Endometrial microvascular endothelial cells (primary cell): ENCODE data around the gene AFMID. TPM values are rescaled to one million over a fixed set of nuclear protein-coding genes. Genes with fewer than 3 reads are reported as not detected.
"Not testable (repeated sequence)": the region's sequence is repeated elsewhere in the genome, so short reads cannot be mapped to it uniquely, and the experiment has no call there.

Source experiments
- in situ Hi-C: cut with HindIII; loops from 2 replicates; pipeline ENCODE4 v1.10.0; 2017; ENCODE audit warnings: low sequenced_read_pairs, low pct_unique_long_range_greater_than_20kb; ENCODE audit errors: inconsistent ontology term
- total RNA-seq: library from RNA; depleted of rRNA; stranded (reverse); fragments of >200 nt; gene quantifications from one replicate; pipeline ENCODE4 v1.2.3, GENCODE V29; 2015; ENCODE audit errors: inconsistent ontology term

Gene AFMID
- total RNA-seq, 1 donor from 2014 or later: 23.1 TPM

GRCh38 chr17:78249074-78249817 is 62.1 kb downstream of the AFMID start:
- in situ Hi-C loops: no loop called here

- in situ Hi-C loops: no loop called here
Measured at GRCh38 chr17:78249818-78250806, 63.0 kb downstream of the AFMID start.

- in situ Hi-C loops: no loop called here
Measured at GRCh38 chr17:78250891-78251772, 64.0 kb downstream of the AFMID start.

GRCh38 chr17:78251773-78252103 is 64.6 kb downstream of the AFMID start:
- in situ Hi-C loops: no loop called here

- in situ Hi-C loops: no loop called here
Measured at GRCh38 chr17:78252111-78252634, 65.0 kb downstream of the AFMID start.

GRCh38 chr17:78252701-78253635 is 65.8 kb downstream of the AFMID start:
- in situ Hi-C loops: no loop called here

GRCh38 chr17:78253636-78253945 is 66.4 kb downstream of the AFMID start:
- in situ Hi-C loops: not testable (repeated sequence)

- in situ Hi-C loops: no loop called here
Measured at GRCh38 chr17:78253946-78254672, 66.9 kb downstream of the AFMID start.

GRCh38 chr17:78255029-78255656 is 68.0 kb downstream of the AFMID start:
- in situ Hi-C loops: no loop called here

GRCh38 chr17:78255953-78256706 is 69.0 kb downstream of the AFMID start:
- in situ Hi-C loops: no loop called here

GRCh38 chr17:78256707-78257591 is 69.8 kb downstream of the AFMID start:
- in situ Hi-C loops: no loop called here

Other genes with a start within 250 kb of the AFMID start
- 2.7 TPM for gene TNRC6C, start 228.7 kb upstream of the AFMID start, total RNA-seq
- gene TMC6, start 58.6 kb upstream of the AFMID start, total RNA-seq: 30.3 TPM
- gene TMC8, start 56.6 kb upstream of the AFMID start, total RNA-seq: not detected
- gene C17orf99, start 41.0 kb upstream of the AFMID start, total RNA-seq: not detected
- 37.4 TPM for gene SYNGR2, start 18.8 kb upstream of the AFMID start, total RNA-seq
- gene TK1, start 310 bp upstream of the AFMID start, total RNA-seq: 139 TPM
- gene BIRC5, start 26.9 kb downstream of the AFMID start, total RNA-seq: 92.2 TPM
- gene TMEM235, start 44.3 kb downstream of the AFMID start, total RNA-seq: not detected
- gene SOCS3, start 172.7 kb downstream of the AFMID start, total RNA-seq: 32.7 TPM
- gene PGS1, start 191.3 kb downstream of the AFMID start, total RNA-seq: 37.5 TPM